Hypothalamus (tissue), 51 donors: ENCODE results near the gene URAD.

ENCODE experiments used
- DNase-seq, 51 donors: peaks; one replicate each; lab custom pipeline; 2025; lab: John Stamatoyannopoulos, UW

The URAD gene

DNA sequence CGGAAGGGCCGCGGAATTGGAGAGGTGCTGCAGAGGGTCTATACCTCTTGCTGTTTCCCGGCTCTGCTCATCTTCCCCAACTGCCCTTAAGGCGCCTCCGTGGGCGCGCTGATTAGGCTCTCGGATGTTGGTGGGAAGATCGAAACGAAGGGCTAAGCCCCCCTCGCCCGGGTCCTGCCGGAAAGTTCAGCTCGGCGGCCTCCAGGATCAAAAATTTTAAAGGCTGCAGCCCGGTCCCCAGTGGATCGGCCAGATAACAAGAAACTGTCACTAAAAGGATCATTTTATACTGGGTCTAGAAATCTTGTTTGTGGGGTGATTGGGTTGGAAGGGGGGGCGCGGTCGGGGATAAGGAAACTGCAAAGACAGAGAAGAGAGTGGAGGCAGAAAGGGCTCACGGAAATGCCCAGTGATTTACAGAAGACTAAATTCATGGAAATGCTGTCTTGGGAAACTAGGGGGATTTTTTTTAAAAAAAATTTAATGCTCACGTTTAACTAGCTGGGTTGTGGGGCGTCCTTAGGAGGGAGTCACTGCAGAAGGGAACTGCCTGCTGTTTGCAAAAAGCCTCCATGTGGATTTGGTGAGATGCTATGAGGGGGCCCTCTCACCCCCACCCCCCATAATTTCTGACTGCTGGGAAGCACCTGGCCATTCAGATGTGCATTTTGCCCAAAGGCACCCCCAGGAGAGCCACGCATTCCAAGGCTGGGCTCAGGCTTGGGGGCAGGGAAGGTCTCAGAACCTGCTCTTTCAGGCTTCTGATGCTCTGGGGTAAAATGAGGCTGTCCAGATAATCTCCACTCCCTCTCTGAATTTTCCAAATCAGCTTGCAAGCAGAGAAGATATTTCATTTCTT lies 27.0 kb downstream of the URAD start:
- no peak for DNase-seq

DNA sequence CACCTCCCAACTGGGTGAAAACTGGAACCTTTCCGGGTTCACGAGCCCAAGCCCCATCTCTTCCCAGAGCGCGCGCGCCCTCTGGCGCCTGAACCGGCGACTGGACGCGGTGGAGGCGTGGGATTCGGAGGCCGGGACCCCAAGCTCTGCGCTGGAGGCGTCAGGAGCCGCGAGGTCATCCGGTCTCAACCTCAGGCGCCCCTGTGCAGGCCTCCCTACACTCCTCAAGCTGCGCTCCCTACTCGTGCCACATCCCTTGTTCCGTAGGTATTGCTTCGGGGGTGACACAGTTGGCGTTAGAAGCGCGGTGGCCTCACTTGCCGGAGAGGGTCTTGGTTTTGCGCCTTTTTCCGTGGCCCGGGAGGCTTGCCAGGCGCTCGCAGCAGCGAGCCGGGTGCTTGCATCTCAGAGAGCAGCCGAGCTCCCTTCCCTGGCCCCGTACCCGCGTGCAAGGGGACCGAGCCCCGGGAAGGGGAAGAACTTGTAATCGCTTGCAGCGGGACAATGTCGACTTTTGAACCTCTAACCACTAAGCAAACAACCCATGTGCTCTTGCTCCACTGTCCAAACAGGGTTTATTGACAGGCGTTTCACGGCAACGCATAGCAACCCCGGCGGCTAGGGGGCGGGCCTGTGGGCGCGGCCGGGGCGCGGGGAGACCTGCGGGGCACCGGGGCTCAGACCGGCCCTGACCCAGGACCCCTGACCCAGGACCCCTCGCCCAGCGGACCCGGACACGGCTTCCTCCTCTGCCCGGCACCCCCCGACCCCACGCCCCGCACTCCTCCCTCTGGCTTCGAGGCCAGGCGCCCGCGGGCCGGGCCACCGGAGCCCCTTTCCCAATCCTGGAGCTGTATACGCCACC lies 27.9 kb downstream of the URAD start:
- DNase-seq, result peak in 3 of 51 donors; percentile 5 to 36 (median 13)

DNA sequence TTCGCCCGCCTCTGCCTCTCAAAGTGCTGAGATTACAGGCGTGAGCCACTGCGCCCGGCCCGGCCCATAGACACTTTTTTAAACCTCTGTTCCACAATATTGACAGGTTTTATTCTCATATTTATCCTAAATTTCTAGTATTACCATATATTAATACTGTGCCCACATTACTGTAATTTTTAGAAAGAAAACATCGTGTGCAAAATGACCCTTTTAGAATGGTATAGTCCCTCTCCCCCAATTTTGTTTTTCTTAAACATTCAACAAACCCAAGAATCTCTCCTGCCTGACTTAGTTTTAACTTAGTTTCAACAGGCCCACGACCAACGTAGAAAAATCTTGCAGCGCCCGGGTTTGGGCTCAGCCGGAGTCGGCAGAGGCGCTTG lies 28.5 kb downstream of the URAD start:
- DNase-seq, result no peak

DNA sequence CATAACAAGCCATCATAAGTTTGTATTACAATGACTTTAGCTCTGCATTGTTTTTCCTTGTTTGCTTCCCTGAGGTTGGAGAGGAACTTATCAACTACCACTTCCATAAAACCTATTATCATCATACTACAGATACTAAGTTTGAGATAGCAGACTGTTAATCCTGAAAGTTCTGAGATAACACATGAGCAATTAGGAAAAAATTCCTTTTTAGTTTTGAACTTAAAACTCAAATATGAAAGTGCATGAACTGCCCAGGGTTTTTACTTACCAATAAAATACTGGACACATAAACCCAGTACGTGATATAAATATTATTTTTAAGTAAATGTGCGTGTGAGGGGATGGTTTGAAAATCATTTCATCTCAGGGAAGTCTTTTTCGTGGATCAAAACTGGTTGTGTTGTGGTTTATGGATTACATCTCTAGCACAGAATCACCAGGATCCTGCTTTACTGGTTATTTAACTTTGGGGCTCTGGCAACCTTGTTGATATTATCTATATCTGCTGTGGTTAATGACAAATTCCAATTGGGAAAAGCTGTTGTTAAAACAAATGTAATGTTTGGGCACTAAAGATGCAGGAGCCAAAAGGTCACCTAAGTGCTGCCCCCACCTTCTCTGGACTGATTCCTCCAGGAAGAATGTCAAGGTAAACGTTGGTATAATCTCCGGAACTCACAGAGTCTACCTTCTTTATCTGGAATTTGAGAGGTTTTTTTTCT lies 31.8 kb downstream of the URAD start:
- no peak for DNase-seq

DNA sequence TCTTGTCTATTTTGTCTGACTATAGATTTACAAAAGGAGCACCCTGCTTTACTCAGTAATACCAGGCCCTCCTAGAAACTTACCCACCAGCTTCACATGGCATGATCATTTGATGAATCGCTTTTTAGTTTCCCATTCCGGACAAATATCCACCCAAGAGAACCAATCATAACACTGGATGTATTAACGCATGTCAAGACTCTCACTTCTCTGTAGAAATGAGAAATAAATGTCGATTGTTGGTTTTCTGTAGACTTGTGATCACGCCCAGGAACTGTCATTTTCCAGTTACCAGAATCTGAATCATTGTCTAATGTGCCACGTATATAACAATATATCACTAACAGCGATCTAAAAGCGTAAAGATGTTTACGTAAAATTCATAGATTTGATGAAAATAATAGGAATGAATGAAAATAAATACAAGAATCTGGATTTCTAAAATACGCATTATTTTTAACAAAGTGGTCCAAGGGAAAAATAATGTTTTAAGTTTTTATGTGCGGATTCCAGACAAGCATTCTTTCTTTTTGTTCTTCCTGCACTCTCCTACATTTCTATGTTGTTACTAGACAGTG lies 33.4 kb downstream of the URAD start:
- DNase-seq, result no peak

DNA sequence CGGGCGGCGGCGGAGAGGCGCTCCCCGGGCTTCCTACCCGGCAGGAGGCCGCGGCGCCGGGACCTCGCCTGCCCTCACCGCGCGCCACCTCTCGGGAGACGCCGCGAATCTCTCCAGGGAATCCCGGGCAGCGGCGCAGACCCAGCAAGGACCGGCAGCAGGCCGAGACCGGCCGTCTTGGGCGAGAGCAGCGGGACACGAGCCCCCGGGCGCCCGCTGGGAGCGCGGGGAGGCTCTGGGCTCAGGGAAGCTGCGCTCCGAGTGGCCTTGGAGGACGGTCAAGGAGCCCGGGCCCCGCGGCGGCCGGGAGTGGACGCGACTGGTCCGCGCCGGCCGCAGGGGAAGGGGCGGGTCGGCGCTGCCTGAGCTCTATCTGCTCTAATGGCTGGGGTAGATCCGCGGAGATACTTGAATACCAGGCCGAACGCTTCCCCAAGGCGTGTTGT lies 34.1 kb downstream of the URAD start:
- no peak for DNase-seq

DNA sequence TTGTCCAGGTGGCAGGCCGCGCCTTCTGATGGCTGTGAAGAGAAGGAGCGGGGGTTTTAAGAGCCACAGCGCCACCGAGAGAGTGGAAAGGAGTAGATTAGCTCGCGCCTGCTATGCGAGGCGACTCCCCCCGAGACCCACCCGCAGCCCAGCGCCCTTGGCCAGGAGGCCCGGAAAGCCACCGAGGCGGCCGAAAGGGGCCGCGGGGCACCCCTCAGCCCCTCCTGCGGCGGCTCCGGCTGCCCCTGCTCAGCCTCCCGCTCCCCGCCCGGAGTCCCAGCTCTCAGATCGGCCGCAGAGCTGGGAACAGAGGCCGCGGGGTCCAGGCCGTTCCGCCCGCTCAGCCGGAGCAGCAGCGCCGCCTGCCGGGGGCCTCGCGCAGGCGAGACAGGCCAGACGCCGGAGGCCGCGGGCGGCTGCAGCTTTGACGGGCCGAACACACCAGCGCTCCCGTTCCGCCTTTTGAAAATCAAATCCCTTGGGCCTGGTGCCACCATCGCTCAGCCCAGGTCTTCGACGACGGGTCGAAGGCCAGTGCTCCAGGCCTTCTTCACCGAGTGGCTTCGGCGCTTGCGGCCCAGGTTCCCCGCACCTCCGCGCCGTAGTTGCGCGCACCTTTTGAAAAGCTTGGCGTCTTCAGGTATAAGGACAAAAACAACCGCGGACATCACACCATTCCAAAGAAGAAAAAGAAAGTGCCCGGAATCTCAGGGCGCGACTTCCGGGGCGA lies 34.7 kb downstream of the URAD start:
- DNase-seq, result peak in 35 of 51 donors; percentile 1 to 72 (median 20)

DNA sequence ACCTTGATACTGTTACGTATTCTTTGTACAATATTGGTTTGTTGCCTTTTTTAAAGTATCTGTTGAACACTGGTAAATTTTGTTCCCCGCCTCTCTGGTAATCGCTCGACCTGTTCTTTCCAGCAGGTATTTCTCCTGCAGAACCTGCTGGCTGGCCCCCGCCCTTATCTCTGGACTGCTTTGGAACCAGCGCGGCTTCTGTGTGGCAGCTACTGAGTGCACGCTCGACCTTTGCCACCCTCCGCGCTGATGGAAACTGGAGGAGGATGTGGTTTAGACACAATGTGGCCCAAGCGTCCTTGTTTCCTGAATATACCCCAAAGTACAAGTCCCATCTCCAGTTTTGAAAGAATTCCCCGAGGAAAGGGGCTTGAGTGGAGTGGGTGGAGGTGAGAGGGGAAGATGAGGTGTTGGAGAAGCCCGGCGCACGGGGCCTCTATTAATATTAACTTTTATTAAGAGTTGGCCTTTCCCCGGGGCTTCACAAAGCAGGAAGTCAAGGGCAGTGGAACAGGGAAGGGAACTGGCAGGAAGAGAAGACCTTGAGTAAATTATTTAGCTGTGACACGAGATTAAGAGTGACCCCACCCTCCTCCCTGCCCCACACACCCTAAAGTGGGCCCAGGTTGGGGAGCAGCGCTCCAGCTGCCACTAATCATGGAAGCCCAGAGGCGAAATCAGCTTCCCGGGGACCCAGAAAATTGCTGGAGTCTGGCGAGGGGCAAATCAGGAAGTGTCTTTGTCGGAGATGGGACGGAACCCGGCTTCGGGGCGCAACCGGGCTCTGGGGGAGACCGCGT lies 35.4 kb downstream of the URAD start:
- DNase-seq, result no peak

DNA sequence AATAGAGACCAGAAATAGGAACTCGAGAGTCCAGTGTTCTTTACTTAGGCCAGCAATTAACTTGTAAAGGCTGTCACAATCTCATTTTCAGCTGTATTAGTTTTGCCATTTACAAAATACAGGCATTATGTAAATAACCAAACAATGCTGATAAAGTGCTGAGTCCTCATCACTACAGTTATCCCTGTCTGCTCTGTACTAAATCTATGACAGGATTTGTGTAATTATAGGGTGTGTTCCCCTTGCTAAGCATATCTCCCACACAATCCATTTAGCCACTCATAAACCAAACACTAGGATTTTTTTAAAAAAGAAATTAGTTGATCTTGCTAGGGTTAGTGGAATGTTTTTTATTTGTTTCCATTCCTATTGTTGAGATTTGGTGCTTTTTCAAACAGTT lies 45.5 kb downstream of the URAD start:
- DNase-seq, result no peak

DNA sequence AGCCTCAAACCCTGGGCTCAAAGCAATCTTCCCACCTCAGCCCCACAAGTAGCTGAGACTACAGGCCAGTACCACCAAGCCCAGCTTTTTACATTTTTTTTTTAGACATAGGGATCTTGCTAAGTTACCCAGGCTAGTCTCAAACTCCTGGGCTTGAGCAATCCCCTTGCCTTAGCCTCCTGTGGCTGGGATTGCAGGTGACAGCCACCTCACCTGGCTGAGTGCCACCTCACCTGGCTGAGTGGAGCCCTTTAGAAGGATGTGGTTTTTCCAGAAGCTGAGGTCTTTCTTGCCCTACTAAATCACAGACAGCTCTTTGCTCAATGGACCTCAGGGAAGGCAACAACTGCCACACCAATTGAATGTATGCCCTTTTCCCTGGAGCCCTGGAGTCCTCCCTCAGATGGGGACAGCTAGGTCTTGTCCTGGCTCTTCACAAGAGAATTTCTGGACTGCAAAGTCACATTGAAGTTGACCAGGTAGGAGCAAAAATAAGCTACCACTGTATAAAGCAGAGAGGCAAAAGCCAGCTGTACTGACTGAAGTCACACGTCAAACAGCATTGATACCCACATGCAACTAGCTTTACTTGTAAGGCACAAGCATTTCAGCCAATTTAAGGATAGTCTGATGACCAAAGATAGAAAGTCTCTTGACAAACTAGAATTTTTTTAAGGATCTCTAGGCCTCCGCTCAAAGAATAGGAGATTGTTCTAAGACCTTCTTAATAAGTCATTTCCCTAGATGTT lies 54.7 kb downstream of the URAD start:
- DNase-seq, result no peak

DNA sequence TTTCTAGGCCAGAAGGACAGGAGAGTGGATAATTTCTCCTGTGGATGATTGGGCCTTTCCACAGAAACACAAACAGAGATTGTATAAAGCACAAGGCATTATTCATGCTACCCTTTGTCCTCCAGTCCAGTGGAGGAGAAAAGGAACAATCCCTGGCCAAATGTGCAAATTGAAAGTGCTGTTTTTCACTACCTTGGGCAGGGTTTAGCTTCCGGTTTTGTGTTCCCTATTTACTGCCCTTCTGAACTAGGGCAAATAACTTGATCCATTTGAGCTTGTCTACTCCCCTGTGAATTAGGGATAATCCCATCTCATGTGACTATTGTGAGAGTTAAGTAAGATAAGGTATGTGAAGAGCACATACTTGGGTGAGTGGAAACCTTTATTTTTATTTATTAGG lies 55.4 kb downstream of the URAD start:
- DNase-seq, result no peak

DNA sequence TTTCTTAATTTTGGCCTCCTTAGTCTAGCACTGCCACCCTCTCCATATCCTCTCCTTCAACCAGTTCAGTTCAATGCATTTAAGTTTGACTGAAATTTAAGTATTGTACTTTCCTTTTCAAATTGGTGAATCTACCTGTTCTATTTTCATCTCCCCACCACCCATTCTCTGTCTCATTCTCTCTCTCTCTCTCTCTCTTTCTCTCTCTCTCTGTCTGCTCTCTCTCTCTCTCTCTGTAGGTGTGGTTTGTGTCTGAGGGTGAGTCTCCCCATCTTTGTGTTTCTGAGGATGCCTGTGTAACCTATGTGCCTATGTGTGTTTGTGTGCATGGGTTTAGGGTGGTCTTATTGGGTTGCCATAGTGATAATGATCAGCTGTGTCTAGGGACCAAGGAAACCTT lies 58.6 kb downstream of the URAD start:
- DNase-seq, result no peak

DNA sequence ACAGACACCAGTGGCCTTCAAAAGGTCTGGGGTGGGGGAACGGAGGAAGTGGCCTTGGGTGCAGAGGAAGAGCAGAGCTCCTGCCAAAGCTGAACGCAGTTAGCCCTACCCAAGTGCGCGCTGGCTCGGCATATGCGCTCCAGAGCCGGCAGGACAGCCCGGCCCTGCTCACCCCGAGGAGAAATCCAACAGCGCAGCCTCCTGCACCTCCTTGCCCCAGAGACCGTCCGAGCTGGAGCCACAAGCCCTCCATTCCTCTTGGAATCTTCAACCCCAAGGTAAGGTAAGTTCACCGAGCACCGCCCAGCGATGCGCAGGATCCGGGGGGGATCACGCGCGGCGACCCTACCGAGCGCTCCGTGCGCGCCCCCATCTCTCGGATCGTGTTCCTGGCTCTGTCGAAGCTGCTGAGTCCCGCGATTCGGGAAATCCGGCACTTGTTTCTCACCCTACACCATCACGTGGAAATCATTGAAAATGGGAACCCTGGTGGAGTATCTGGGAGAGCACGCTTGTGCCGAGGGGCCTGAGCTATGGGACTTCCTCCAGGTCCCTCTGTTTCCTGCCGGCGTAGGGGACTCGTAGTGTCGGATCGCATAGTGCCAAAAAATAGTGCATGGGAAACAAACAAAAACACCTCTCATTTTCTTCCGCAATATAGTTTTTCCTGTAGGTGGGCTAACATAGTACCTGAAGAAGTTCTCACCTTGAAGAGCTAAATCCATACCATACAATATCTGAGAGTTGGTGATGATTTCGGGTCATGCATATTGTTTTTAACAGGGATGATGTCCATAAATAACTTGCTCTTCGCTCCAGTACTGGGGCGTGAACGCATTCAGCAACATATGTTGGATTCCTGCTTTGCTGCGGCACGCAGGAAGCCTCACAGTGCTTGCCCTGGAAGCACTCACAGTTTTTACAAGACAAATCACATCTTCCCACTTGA lies 59.4 kb downstream of the URAD start:
- no peak for DNase-seq

DNA sequence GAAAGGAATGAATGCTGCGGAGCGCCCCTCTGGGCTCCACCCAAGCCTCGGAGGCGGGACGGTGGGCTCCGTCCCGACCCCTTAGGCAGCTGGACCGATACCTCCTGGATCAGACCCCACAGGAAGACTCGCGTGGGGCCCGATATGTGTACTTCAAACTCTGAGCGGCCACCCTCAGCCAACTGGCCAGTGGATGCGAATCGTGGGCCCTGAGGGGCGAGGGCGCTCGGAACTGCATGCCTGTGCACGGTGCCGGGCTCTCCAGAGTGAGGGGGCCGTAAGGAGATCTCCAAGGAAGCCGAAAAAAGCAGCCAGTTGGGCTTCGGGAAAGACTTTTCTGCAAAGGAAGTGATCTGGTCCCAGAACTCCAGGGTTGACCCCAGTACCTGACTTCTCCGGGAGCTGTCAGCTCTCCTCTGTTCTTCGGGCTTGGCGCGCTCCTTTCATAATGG lies 60.1 kb downstream of the URAD start:
- DNase-seq, result no peak
